GM12878 (cell line): ENCODE measurements around the gene ANKRD1. TPM values are rescaled to one million over a fixed set of nuclear protein-coding genes. Genes with fewer than 3 reads are reported as not detected.

Source experiments
- HDAC2 ChIP-seq: fragments of 200-600 bp; sonication (generic); IDR thresholded peaks from 2 replicates; pipeline ENCODE4 v1.6.1; 2017
- HDAC6 ChIP-seq: fragments of 200-600 bp; sonication (generic); IDR thresholded peaks from one replicate; pipeline ENCODE4 v1.8.0; 2017; ENCODE audit warnings: antibody characterized with exemption; ENCODE audit not compliant: unreplicated experiment
- LARP7 ChIP-seq: fragments of 450-650 bp; IDR thresholded peaks from 2 replicates; pipeline ENCODE4 v1.6.1; 2017; ENCODE audit warnings: mild to moderate bottlenecking
- MEF2A ChIP-seq: IDR thresholded peaks from 2 replicates; pipeline ENCODE4 v1.6.1; 2011; ENCODE audit warnings: low read depth, mild to moderate bottlenecking, low read length, moderate library complexity; ENCODE audit not compliant: insufficient read depth
- NFIC ChIP-seq: IDR thresholded peaks from 2 replicates; pipeline ENCODE4 v1.6.1; 2012; ENCODE audit warnings: low read depth, mild to moderate bottlenecking, inconsistent platforms, low read length, moderate library complexity
- RB1 ChIP-seq: fragments of 450-650 bp; formaldehyde crosslinking; IDR thresholded peaks from 2 replicates; pipeline ENCODE4 v1.6.1; 2017; ENCODE audit warnings: mild to moderate bottlenecking, borderline replicate concordance
- RELA ChIP-seq: fragments of 450-650 bp; IDR thresholded peaks from 2 replicates; pipeline ENCODE4 v1.8.0; 2014; ENCODE audit warnings: borderline replicate concordance; ENCODE audit not compliant: partially characterized antibody
- SRF ChIP-seq, 2 experiments: IDR thresholded peaks; 2 replicates each; pipeline ENCODE4 v1.6.1; 2011; ENCODE audit warnings: low read depth in 2 of 2, low read length in 2 of 2, mild to moderate bottlenecking in 1 of 2, moderate library complexity in 1 of 2
- STAT1 ChIP-seq: fragments of 450-650 bp; conservative IDR thresholded peaks from 2 replicates; pipeline ENCODE4 v1.6.1; 2014; ENCODE audit warnings: antibody characterized with exemption, mild to moderate bottlenecking
- polyA plus RNA-seq, 11 experiments: library from polyadenylated mRNA; depleted of rRNA in 4 of 11; unstranded in 6 of 11; stranded (reverse) in 5 of 11; fragments of >200 nt; fragmentation: Nextera tagmentation in 4 of 11; fragmentation: Illumina TruSeq in 1 of 11; extraction: Ambion mirVana in 4 of 11; extraction: Trizol in 1 of 11; gene quantifications; 1 replicate in 1 of 11; 2 replicates in 10 of 11; pipeline versions ENCODE4 v1.2.1 to v1.2.3, GENCODE V29; 2011 to 2016; ENCODE audit warnings: inconsistent platforms in 2 of 11, missing spikeins in 2 of 11, low read depth in 1 of 11
- total RNA-seq, 4 experiments: library from RNA; depleted of rRNA in 3 of 4; stranded (reverse); fragments of >200 nt in 3 of 4; fragmentation: Illumina TruSeq in 1 of 4; extraction: Trizol in 1 of 4; gene quantifications; 2 replicates each; pipeline versions ENCODE4 v1.2.1 to v1.2.3, GENCODE V29; 2013 to 2021
- TF ChIP-seq, protein P1 (sequence below): fragments of 450-650 bp; IDR thresholded peaks from 2 replicates; pipeline ENCODE4 v1.6.1; 2017; ENCODE audit warnings: borderline replicate concordance
- TF ChIP-seq, protein P2 (sequence below): fragments of 150-350 bp; IDR thresholded peaks from 2 replicates; pipeline ENCODE4 v1.6.1; 2014; ENCODE audit warnings: mild to moderate bottlenecking, low read depth, low read length
- TF ChIP-seq, protein P3 (sequence below): IDR thresholded peaks from 2 replicates; pipeline ENCODE4 v1.6.1; 2012; ENCODE audit warnings: mild to moderate bottlenecking, low read depth, low read length

ANKRD1 gene
- total and polyA plus RNA-seq, 10 of the 15 experiments (the other 5 are each of a cell fraction or from before 2014, with no cell fraction given) = not detected

DNA sequence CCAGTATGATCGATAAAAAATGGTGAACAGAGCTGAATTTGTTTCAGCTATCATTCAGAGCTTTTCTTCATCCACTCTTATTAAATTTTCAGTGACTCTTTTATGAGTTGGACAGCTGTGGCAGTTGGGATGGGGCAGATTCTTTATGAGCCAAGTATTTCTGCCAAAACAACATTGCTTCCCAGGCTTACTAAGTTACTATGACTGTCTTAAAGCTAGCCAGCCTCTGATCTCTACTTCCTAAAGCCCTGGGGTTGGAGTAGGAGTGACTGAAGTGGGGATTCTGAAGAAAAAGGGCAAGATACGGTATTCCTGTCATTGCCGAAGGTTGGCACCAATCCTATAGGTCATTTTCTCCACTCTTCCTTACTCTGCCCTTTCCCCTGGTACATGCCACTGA lies 36.5 kb downstream of the ANKRD1 start (continued):
- TF ChIP-seq, protein P1, sequence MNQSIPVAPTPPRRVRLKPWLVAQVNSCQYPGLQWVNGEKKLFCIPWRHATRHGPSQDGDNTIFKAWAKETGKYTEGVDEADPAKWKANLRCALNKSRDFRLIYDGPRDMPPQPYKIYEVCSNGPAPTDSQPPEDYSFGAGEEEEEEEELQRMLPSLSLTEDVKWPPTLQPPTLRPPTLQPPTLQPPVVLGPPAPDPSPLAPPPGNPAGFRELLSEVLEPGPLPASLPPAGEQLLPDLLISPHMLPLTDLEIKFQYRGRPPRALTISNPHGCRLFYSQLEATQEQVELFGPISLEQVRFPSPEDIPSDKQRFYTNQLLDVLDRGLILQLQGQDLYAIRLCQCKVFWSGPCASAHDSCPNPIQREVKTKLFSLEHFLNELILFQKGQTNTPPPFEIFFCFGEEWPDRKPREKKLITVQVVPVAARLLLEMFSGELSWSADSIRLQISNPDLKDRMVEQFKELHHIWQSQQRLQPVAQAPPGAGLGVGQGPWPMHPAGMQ = no peak
- TF ChIP-seq, protein P2, sequence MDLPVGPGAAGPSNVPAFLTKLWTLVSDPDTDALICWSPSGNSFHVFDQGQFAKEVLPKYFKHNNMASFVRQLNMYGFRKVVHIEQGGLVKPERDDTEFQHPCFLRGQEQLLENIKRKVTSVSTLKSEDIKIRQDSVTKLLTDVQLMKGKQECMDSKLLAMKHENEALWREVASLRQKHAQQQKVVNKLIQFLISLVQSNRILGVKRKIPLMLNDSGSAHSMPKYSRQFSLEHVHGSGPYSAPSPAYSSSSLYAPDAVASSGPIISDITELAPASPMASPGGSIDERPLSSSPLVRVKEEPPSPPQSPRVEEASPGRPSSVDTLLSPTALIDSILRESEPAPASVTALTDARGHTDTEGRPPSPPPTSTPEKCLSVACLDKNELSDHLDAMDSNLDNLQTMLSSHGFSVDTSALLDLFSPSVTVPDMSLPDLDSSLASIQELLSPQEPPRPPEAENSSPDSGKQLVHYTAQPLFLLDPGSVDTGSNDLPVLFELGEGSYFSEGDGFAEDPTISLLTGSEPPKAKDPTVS = no peak
- TF ChIP-seq RELA = no peak
- no peak for TF ChIP-seq SRF (IDR thresholded peaks at IDR 0.05; ENCODE audit: low read depth in 2 of 2, low read length in 2 of 2)
- no peak for TF ChIP-seq LARP7
- no peak for TF ChIP-seq STAT1
- no peak for TF ChIP-seq MEF2A
- TF ChIP-seq NFIC = no peak
- TF ChIP-seq RB1 = no peak
- no peak for TF ChIP-seq HDAC6
- TF ChIP-seq HDAC2 = no peak
- TF ChIP-seq, protein P3, sequence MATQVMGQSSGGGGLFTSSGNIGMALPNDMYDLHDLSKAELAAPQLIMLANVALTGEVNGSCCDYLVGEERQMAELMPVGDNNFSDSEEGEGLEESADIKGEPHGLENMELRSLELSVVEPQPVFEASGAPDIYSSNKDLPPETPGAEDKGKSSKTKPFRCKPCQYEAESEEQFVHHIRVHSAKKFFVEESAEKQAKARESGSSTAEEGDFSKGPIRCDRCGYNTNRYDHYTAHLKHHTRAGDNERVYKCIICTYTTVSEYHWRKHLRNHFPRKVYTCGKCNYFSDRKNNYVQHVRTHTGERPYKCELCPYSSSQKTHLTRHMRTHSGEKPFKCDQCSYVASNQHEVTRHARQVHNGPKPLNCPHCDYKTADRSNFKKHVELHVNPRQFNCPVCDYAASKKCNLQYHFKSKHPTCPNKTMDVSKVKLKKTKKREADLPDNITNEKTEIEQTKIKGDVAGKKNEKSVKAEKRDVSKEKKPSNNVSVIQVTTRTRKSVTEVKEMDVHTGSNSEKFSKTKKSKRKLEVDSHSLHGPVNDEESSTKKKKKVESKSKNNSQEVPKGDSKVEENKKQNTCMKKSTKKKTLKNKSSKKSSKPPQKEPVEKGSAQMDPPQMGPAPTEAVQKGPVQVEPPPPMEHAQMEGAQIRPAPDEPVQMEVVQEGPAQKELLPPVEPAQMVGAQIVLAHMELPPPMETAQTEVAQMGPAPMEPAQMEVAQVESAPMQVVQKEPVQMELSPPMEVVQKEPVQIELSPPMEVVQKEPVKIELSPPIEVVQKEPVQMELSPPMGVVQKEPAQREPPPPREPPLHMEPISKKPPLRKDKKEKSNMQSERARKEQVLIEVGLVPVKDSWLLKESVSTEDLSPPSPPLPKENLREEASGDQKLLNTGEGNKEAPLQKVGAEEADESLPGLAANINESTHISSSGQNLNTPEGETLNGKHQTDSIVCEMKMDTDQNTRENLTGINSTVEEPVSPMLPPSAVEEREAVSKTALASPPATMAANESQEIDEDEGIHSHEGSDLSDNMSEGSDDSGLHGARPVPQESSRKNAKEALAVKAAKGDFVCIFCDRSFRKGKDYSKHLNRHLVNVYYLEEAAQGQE = no peak
